H1 (cell line): ENCODE measurements around the gene ELOA2.

Experiments
- CREB1 ChIP-seq: IDR thresholded peaks from 2 replicates; pipeline ENCODE4 v1.6.1; 2012; ENCODE audit warnings: inconsistent platforms
- GABPA ChIP-seq: IDR thresholded peaks from 2 replicates; pipeline ENCODE4 v1.6.1; 2011; ENCODE audit warnings: mild to moderate bottlenecking, low read length, moderate library complexity, borderline replicate concordance; ENCODE audit not compliant: insufficient read depth
- JUN ChIP-seq: IDR thresholded peaks from 2 replicates; pipeline ENCODE4 v1.6.1; 2011; ENCODE audit warnings: low read depth, mild to moderate bottlenecking, improper control_type of control experiment, low read length
- JUND ChIP-seq: IDR thresholded peaks from 2 replicates; pipeline ENCODE4 v1.6.1; 2011; ENCODE audit warnings: mild to moderate bottlenecking, improper control_type of control experiment, low read length
- MAFK ChIP-seq: IDR thresholded peaks from 2 replicates; pipeline ENCODE4 v1.6.1; 2012; ENCODE audit warnings: low read depth, mild to moderate bottlenecking, improper control_type of control experiment, low read length
- POLR2A ChIP-seq, 2 experiments: IDR thresholded peaks; 1 replicate in 1 of 2; 2 replicates in 1 of 2; pipeline ENCODE4 v1.6.1; 2011; ENCODE audit warnings: low read depth in 2 of 2, low read length in 2 of 2, mild to moderate bottlenecking in 2 of 2; ENCODE audit errors: control extremely low read depth in 1 of 2
- POLR2AphosphoS5 ChIP-seq: IDR thresholded peaks from 2 replicates; pipeline ENCODE4 v1.6.1; 2011; ENCODE audit warnings: low read depth, low read length
- RFX5 ChIP-seq: IDR thresholded peaks from 2 replicates; pipeline ENCODE4 v1.6.1; 2011; ENCODE audit warnings: low read depth, low read length, improper control_type of control experiment, borderline replicate concordance
- RXRA ChIP-seq: IDR thresholded peaks from 2 replicates; pipeline ENCODE4 v1.6.1; 2011; ENCODE audit warnings: low read depth, mild to moderate bottlenecking, low read length, moderate library complexity; ENCODE audit not compliant: insufficient read depth
- SIN3A ChIP-seq, 2 experiments: IDR thresholded peaks in 1 of 2; conservative IDR thresholded peaks in 1 of 2; 2 replicates each; pipeline ENCODE4 v1.6.1; 2011 to 2012; ENCODE audit warnings: low read length in 2 of 2, improper control_type of control experiment in 1 of 2, low read depth in 1 of 2, mild to moderate bottlenecking in 1 of 2
- SIX5 ChIP-seq: IDR thresholded peaks from 2 replicates; pipeline ENCODE4 v1.6.1; 2011; ENCODE audit warnings: mild to moderate bottlenecking, low read depth, low read length
- TEAD4 ChIP-seq: IDR thresholded peaks from 2 replicates; pipeline ENCODE4 v1.6.1; 2012; ENCODE audit warnings: low read depth, low read length, inconsistent platforms, mixed read lengths
- TF ChIP-seq, protein P1 (sequence below), 3 experiments: IDR thresholded peaks; 1 replicate in 2 of 3; 2 replicates in 1 of 3; pipeline versions ENCODE4 v1.5.1 to v1.6.1; 2011; ENCODE audit warnings: low read length in 3 of 3, mild to moderate bottlenecking in 3 of 3, inconsistent platforms in 2 of 3, low read depth in 1 of 3, moderate library complexity in 1 of 3; ENCODE audit not compliant: insufficient read depth in 1 of 3; ENCODE audit errors: control extremely low read depth in 1 of 3

- TF ChIP-seq, protein P1, sequence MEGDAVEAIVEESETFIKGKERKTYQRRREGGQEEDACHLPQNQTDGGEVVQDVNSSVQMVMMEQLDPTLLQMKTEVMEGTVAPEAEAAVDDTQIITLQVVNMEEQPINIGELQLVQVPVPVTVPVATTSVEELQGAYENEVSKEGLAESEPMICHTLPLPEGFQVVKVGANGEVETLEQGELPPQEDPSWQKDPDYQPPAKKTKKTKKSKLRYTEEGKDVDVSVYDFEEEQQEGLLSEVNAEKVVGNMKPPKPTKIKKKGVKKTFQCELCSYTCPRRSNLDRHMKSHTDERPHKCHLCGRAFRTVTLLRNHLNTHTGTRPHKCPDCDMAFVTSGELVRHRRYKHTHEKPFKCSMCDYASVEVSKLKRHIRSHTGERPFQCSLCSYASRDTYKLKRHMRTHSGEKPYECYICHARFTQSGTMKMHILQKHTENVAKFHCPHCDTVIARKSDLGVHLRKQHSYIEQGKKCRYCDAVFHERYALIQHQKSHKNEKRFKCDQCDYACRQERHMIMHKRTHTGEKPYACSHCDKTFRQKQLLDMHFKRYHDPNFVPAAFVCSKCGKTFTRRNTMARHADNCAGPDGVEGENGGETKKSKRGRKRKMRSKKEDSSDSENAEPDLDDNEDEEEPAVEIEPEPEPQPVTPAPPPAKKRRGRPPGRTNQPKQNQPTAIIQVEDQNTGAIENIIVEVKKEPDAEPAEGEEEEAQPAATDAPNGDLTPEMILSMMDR (IDR thresholded peaks at IDR 0.05; ENCODE audit: control extremely low read depth in 1 of 3, insufficient read depth in 1 of 3, low read depth in 1 of 3, low read length in 3 of 3): no peak
- no peak for TF ChIP-seq GABPA
- TF ChIP-seq POLR2A (IDR thresholded peaks at IDR 0.05; ENCODE audit: control extremely low read depth in 1 of 2, low read depth in 2 of 2, low read length in 2 of 2): no peak
- TF ChIP-seq MAFK: no peak
- TF ChIP-seq RFX5: no peak
- no peak for TF ChIP-seq SIN3A (conservative IDR thresholded peaks at IDR 0.05 in 1 of 2, IDR thresholded peaks at IDR 0.05 in 1 of 2; ENCODE audit: low read depth in 1 of 2, low read length in 2 of 2)
- no peak for TF ChIP-seq POLR2AphosphoS5
- TF ChIP-seq TEAD4: no peak
- no peak for TF ChIP-seq JUN
- TF ChIP-seq RXRA: no peak
- no peak for TF ChIP-seq CREB1
- no peak for TF ChIP-seq JUND
- TF ChIP-seq SIX5: no peak
Measured at GRCh38 chr18:47063096-47063495, 27.7 kb upstream of the ELOA2 start.
